Measurements from ENCODE around the gene C1orf159.
A peak's percentile ranks its signal among the peaks of the same experiment; 100 is the strongest.

Gene C1orf159

GRCh38 chr1:1146026-1146425, 30.1 kb upstream of the C1orf159 start:
- CTCF ChIA-PET: no interaction called here
- POLR2A ChIA-PET: no interaction called here
- DNase-seq (ENCODE audit: extremely low spot score): no peak
- TF ChIP-seq TARDBP (IDR thresholded peaks at IDR 0.05) (no peak), FOXM1 (IDR thresholded peaks at IDR 0.05; ENCODE audit: borderline replicate concordance) (no peak), ZNF384 (IDR thresholded peaks at IDR 0.05) (no peak), PKNOX1 (IDR thresholded peaks at IDR 0.05) (no peak), SP1 (IDR thresholded peaks at IDR 0.05) (no peak), LEF1 (IDR thresholded peaks at IDR 0.05; ENCODE audit: borderline replicate concordance) (no peak), CTBP1 (IDR thresholded peaks at IDR 0.05; ENCODE audit: borderline replicate concordance) (no peak), L3MBTL2 (conservative IDR thresholded peaks at IDR 0.05) (no peak), ARNT (IDR thresholded peaks at IDR 0.05) (no peak), SUZ12 (IDR thresholded peaks at IDR 0.05) (no peak), NFRKB (IDR thresholded peaks at IDR 0.05) (no peak), HDGF (IDR thresholded peaks at IDR 0.05; ENCODE audit: borderline replicate concordance) (no peak), FOXK2 (IDR thresholded peaks at IDR 0.05) (no peak), ELF4 (IDR thresholded peaks at IDR 0.05) (no peak), FOXA1 (IDR thresholded peaks at IDR 0.05) (no peak), BHLHE40 (IDR thresholded peaks at IDR 0.05; ENCODE audit: borderline replicate concordance) (no peak)

GRCh38 chr1:1145547-1145914, 29.6 kb upstream of the C1orf159 start:
- TF ChIP-seq L3MBTL2 (conservative IDR thresholded peaks at IDR 0.05) (no peak), BHLHE40 (IDR thresholded peaks at IDR 0.05; ENCODE audit: borderline replicate concordance) (no peak), NFRKB (IDR thresholded peaks at IDR 0.05) (no peak), SUZ12 (IDR thresholded peaks at IDR 0.05) (no peak), TARDBP (IDR thresholded peaks at IDR 0.05) (no peak), ELF4 (IDR thresholded peaks at IDR 0.05) (no peak), FOXK2 (IDR thresholded peaks at IDR 0.05) (no peak), FOXM1 (IDR thresholded peaks at IDR 0.05; ENCODE audit: borderline replicate concordance) (no peak), CTBP1 (IDR thresholded peaks at IDR 0.05; ENCODE audit: borderline replicate concordance) (no peak), ZNF384 (IDR thresholded peaks at IDR 0.05) (no peak), FOXA1 (IDR thresholded peaks at IDR 0.05) (no peak), LEF1 (IDR thresholded peaks at IDR 0.05; ENCODE audit: borderline replicate concordance) (no peak), SP1 (IDR thresholded peaks at IDR 0.05) (no peak), ARNT (IDR thresholded peaks at IDR 0.05) (no peak), PKNOX1 (IDR thresholded peaks at IDR 0.05) (no peak)
- ChIA-PET CTCF (interaction anchor here (0.6 kb wide), 1 partner anchor 9 kb away, joined by 3 read pairs; no protein-coding TSS in a partner anchor), POLR2A (no interaction called here)
- no peak for DNase-seq (ENCODE audit: extremely low spot score)

GRCh38 chr1:1144843-1145546, 29.1 kb upstream of the C1orf159 start:
- ChIA-PET CTCF (interaction anchor here (0.6 kb wide), 1 partner anchor 9 kb away, joined by 3 read pairs; no protein-coding TSS in a partner anchor), POLR2A (no interaction called here)
- DNase-seq (ENCODE audit: extremely low spot score): no peak
- TF ChIP-seq ZNF384 (IDR thresholded peaks at IDR 0.05) (no peak), FOXA1 (IDR thresholded peaks at IDR 0.05) (no peak), NFRKB (IDR thresholded peaks at IDR 0.05) (no peak), BHLHE40 (IDR thresholded peaks at IDR 0.05; ENCODE audit: borderline replicate concordance) (no peak), L3MBTL2 (conservative IDR thresholded peaks at IDR 0.05) (no peak), ARNT (IDR thresholded peaks at IDR 0.05) (no peak), TARDBP (IDR thresholded peaks at IDR 0.05) (no peak), SUZ12 (IDR thresholded peaks at IDR 0.05) (no peak), CTBP1 (IDR thresholded peaks at IDR 0.05; ENCODE audit: borderline replicate concordance) (no peak), HDGF (IDR thresholded peaks at IDR 0.05; ENCODE audit: borderline replicate concordance) (no peak), LEF1 (IDR thresholded peaks at IDR 0.05; ENCODE audit: borderline replicate concordance) (no peak), FOXK2 (IDR thresholded peaks at IDR 0.05) (no peak)

- CTCF ChIA-PET: no interaction called here
- TF ChIP-seq LEF1 (IDR thresholded peaks at IDR 0.05; ENCODE audit: borderline replicate concordance): no peak
- peak; percentile 60 for TF ChIP-seq L3MBTL2 (conservative IDR thresholded peaks at IDR 0.05)
- POLR2A ChIA-PET: no interaction called here
- no peak for DNase-seq (ENCODE audit: extremely low spot score)
Observed at GRCh38 chr1:1144122-1144842, 28.4 kb upstream of the C1orf159 start.

- TF ChIP-seq PKNOX1 (IDR thresholded peaks at IDR 0.05) (no peak), SUZ12 (IDR thresholded peaks at IDR 0.05) (no peak), ELF4 (IDR thresholded peaks at IDR 0.05) (no peak), LEF1 (IDR thresholded peaks at IDR 0.05; ENCODE audit: borderline replicate concordance) (no peak), CTBP1 (IDR thresholded peaks at IDR 0.05; ENCODE audit: borderline replicate concordance) (no peak), SP1 (IDR thresholded peaks at IDR 0.05) (no peak), FOXK2 (IDR thresholded peaks at IDR 0.05) (no peak), L3MBTL2 (conservative IDR thresholded peaks at IDR 0.05) (no peak), FOXA1 (IDR thresholded peaks at IDR 0.05) (no peak), NFRKB (IDR thresholded peaks at IDR 0.05) (no peak), HDGF (IDR thresholded peaks at IDR 0.05; ENCODE audit: borderline replicate concordance) (no peak), BHLHE40 (IDR thresholded peaks at IDR 0.05; ENCODE audit: borderline replicate concordance) (no peak), FOXM1 (IDR thresholded peaks at IDR 0.05; ENCODE audit: borderline replicate concordance) (no peak), TARDBP (IDR thresholded peaks at IDR 0.05) (no peak), ZNF384 (IDR thresholded peaks at IDR 0.05) (no peak)
- POLR2A ChIA-PET: no interaction called here
- CTCF ChIA-PET: no interaction called here
Observed at GRCh38 chr1:1143636-1144035, 27.7 kb upstream of the C1orf159 start.

More at GRCh38 chr1:1143636-1144035, 27.7 kb upstream of the C1orf159 start:
- no peak for DNase-seq (ENCODE audit: extremely low spot score)

Measured in HEK293T (cell line).